Activated effector memory CD4-positive, alpha-beta T cell treated with anti-CD3 and anti-CD28 coated beads, Interleukin-2, amount 50 U/mL, for 16 hours (primary cell): Measurements from ENCODE around the gene HOXB8.

ENCODE experiments used
- DNase-seq: peaks from one replicate; pipeline ENCODE4 v3.0.0-alpha.2; 2020

The HOXB8 gene

DNA sequence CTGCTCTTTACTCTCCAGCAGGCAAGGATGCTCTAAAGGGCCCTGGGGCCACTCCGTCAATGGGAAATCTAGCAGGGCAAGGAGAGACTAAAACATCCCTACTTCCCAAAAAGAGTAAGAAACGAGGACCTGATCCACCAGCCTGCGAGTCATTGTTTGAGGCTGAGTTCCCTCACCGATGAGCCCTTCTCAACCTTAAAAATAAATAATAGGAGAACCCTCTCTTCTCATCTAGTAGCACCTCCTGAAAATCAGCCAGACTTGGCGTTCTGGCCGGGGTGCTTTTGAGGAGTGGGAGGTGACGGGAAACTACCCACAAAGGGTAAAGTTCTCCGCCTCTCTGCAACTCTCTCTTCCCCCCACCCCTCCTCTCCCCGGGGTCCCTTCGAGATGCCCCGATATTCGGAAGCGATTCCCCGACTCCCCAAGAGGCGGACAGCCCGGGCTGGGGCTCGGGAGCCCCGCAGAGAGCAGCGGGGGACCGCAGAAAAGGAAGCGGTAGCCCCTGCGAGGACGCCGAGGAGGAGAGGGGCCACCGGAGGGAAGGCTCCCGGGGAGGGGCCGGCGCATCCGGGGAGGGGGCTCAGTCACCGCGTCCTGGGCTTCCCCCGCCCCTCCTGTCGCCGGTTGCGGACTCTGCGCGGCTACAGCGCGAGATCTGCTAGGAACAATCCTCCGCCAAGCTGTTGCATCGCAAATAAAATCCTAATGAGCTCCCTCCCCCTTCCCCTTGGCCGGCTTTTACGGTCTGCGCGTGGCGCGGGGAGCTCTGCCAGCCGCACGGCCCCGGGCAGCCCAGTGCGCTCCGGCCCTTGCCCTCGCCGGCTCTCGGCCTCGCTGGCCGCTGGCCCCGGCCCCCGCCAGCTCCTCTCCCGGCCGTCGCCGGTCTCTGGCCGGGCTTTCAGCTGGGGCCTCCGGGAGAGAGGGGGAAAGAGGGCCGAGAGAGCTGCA is 9.7 kb upstream of the HOXB8 start:
- DNase-seq, result peak; percentile 71

DNA sequence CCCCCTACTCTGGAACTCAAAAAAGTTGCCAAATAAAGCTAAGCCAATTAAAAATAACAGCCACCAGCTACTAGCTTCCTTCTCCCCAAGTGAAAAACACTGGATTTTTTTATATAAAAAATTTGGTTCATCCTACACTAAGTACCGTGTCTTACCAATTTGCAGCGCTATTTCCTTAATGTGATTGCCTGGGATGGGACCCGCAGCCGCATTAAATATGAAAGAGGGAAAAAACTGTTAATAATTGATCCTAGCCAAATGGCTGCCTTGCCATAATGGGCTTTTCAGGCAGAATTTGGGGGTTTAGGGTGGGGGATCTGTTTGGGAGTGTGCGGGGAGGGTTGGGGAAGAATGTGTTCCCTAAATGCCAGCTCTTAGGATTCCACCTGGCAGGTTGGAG is 9.0 kb upstream of the HOXB8 start:
- no peak for DNase-seq

- no peak for DNase-seq
Measured at GRCh38 chr17:48623583-48623982, 8.5 kb upstream of the HOXB8 start.

DNA sequence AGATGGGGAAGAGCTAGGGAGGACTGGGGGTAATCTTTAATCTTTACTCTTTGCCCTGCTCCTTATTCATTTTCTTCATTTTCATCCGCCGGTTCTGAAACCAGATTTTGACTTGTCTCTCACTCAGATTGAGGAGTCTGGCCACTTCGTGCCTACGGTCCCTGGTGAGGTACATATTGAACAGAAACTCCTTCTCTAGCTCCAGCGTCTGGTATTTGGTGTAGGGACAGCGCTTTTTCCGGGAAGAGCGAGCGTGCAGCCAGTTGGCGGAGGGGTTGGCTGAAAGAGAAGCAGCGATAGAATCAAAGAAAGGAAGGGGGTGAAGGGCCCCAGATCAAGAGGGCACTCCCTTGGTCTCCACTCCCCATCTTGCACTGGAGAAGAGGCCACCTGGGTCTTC is 7.8 kb upstream of the HOXB8 start:
- DNase-seq, result no peak

DNA sequence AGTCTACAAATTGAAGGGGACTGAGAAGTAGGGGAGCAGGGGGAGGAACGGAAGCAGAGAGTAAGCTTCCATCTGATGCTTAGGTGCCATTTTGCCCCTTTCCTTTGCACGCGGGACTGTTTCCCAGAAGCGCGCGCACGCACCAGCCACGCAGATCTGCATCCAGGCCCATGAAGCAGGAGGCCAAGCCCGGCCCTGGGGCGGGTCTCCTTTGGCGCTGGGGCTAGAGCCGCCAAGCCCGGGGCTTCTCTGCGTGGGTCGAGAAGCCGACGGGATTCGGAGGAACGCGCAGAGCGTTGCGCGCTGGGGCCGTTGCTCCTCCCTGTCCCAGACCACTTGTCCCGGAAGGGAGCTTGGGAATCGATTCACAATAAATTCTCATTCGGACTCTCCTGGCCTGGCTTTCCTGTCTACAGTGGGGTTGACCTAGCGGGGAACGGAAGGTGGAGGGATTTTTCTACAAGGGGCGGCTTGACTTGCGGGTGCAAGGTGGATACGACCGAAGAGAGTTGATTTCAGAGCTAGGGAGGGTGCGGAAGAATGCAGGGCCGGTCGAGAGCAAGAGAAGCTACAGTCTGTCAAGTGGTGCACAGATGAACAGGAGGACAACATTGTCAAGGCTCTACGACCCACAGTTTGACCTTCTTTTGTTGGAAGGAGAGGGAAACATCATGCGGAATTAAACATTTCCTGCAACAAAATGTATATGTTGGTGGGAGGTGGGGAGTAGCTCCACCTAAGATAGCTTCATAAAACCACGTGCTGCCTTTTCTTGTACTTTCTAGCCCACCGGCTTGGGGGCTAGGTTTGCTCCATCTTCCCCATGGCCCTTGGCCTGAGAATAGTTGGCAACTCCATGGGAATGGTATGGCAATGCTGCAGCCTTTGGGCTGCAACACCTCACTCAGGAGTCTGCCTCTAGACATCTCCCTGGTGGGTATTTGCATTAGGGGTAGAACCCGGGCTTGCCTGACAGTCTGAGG is 6.6 kb upstream of the HOXB8 start:
- DNase-seq, result no peak

- no peak for DNase-seq
Measured at GRCh38 chr17:48620461-48621139, 5.5 kb upstream of the HOXB8 start.

- no peak for DNase-seq
Measured at GRCh38 chr17:48619826-48620449, 4.8 kb upstream of the HOXB8 start.

- peak; percentile 94 for DNase-seq
Measured at GRCh38 chr17:48618256-48618896, 3.3 kb upstream of the HOXB8 start.

GRCh38 chr17:48617471-48618255 is 2.6 kb upstream of the HOXB8 start:
- no peak for DNase-seq

GRCh38 chr17:48616717-48617470 is 1.8 kb upstream of the HOXB8 start:
- DNase-seq, result no peak

DNA sequence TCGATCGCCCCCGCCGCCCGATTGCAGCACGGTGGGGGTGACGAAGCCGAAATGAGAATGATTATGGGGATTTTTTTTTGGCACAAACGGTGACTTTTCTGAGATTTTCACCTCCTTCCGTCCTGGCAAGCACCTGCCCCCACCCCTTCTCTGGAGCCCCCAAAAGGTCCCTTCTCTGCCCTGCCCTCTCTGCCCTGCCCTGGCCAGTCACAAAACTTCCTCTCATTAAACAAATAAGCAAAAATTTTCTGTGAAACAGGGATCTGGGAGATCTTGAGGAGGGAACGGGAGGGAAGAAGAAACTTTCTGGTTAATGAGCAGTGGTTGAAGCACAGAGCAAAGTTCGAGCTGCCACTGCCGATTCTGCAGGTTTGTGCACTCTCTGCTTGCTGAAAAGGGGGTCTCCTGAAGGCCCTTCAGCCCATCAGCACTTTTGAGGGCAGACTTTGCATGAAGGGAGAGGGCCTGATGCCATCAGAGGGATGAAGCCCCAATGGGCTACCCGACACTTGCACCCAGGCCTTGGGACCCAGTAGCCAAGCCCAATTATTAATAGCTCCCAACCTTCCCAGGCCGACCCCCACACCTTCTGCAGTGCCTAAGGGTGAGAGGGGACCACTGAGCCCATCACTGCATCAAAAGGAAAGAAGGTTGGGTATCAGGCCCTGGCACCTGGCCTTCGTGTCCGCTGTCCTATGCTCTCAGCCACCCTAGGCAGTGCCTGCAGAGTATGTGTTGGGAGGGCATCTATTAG is 1.0 kb upstream of the HOXB8 start:
- no peak for DNase-seq

DNA sequence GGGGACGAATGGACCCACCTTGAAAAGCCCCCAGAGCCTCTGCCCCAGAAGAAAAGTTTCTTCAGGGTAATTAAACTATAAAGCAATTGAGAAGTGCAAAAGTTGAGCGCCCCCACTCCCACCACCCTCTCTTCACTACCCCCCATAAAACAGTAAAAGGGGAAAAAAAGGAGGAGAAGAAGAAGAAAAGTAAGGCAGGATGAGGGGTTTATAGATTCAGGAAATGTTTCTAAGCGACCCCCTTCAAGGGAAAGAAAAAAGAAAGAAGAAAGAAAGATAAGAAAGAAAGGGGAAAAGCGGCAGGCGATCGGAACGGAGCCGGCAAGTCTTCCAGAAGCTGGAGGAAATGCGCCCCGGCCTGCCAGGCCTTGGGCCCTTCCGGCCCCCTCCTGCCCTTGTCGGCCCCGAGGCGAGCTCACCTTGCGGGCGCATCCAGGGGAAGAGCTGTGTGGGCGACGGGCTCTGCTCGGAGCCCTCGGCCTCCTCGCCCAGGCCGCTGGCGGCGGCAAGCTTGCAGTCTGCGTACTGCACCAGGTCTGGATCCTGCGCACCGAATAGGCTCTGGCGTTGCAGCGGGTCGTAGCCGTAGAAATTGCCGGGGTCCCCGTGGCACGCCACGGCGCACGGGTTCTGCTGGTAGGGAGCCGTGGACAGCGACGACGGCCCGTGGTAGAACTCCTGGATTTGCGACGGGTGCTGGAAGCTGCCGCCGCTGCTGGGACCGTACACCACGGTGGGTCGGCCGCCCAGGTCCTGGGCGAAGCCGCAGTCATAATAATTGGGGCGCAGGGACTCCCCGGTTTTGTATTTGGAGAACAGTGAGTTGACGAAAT is 1.0 kb downstream of the HOXB8 start:
- peak; percentile 73 for DNase-seq

- peak; percentile 82 for DNase-seq
Measured at GRCh38 chr17:48612854-48613691, 2.0 kb downstream of the HOXB8 start.

DNA sequence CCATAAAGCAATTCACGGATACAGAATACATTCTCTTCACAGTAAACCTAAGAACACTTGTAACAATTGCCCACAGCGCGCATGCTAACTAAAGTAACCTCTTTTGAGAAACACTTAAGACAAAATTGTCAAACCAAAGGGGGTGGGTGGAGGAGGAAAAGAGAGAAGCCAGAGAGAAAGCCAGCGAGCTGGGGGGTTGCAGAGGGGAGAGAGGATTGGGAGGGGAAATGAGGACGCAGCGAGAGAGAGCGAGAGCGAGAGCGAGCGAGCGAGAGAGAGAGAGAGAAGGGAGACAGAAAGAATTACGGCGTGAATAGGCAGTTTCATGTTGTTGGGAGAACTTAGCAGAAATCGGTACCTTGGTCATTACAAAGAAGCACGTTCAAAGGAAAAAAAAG is 2.6 kb downstream of the HOXB8 start:
- DNase-seq, result no peak

DNA sequence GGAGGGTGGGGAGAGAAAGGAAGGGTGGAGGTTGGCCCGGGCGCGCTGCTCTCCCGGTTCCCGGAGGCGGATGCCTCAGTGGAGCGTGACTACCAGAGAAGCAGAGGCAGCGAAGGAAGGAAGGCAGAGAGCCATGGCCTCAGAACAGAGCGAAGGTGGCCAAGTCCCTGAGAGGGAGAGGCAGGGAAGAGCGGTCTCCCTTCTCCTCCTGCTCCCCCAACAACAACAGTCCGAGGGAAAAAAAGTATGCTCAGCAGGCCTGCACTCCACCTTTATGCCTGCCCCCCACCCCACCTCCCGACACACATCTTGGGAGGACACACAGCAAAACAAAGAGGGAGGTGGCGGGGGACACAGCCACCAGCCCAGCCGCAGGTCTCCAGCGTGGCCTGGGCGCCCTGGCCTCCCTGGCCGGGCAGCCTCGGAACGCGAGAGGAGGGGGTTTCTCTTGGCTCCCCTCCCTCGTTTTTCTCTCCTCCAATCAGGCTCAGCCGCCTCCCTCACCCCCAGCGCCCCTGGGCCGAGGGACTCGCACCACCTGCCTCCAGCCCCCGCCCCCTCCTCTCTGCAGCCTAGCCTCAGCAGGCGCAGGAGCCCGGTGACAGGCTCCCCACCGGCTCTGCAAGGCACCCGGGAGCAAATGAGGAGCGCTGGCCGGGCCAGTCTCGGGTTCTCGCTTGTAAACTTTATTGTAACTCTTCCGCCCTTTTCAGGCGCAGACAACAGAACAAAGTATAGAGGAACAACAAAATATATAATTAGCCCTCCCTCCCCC is 3.2 kb downstream of the HOXB8 start:
- no peak for DNase-seq

- no peak for DNase-seq
Measured at GRCh38 chr17:48611213-48611612, 3.9 kb downstream of the HOXB8 start.
